Fibroblast of lung (primary cell): ENCODE data around the gene CMSS1. TPM values are rescaled to one million over a fixed set of nuclear protein-coding genes. Genes with fewer than 3 reads are reported as not detected.

Experiments used
- DNase-seq, 2 donors: peaks; one replicate each; pipeline versions ENCODE4 v3.0.0 to v3.0.0-alpha.2; 2010; ENCODE audit warnings: low read depth in 2 of 2
- H2AFZ ChIP-seq: 2 replicates; pipeline ENCODE4 v1.5.1; 2012; ENCODE audit warnings: low read length, control low read depth, inconsistent platforms
- H3K27ac ChIP-seq: 2 replicates; pipeline ENCODE4 v1.5.1; 2011; ENCODE audit warnings: low read length, control low read depth; ENCODE audit not compliant: insufficient read depth
- H3K27me3 ChIP-seq: 2 replicates; pipeline ENCODE4 v1.5.1; 2011; ENCODE audit warnings: mild to moderate bottlenecking, low read length; ENCODE audit not compliant: control insufficient read depth, insufficient read depth
- H3K36me3 ChIP-seq: 2 replicates; pipeline ENCODE4 v1.5.1; 2011; ENCODE audit warnings: low read length; ENCODE audit not compliant: control insufficient read depth, insufficient read depth
- H3K4me1 ChIP-seq: 2 replicates; pipeline ENCODE4 v1.5.1; 2011; ENCODE audit warnings: low read length; ENCODE audit not compliant: control insufficient read depth, insufficient read depth; ENCODE audit errors: extremely low read depth
- H3K4me2 ChIP-seq: 2 replicates; pipeline ENCODE4 v1.5.1; 2011; ENCODE audit warnings: low read length, control low read depth; ENCODE audit not compliant: insufficient read depth; ENCODE audit errors: extremely low read depth
- H3K4me3 ChIP-seq, 4 experiments: fragments of 200-600 bp in 1 of 4; sonication (generic) in 1 of 4; replicated peaks in 1 of 4; 2 replicates each; pipeline ENCODE4 v1.5.1; 2011 to 2016; ENCODE audit warnings: low read length in 4 of 4, low read depth in 3 of 4, mild to moderate bottlenecking in 3 of 4, control low read depth in 2 of 4, inconsistent platforms in 1 of 4, mixed read lengths in 1 of 4; ENCODE audit not compliant: insufficient read depth in 1 of 4; ENCODE audit errors: control extremely low read depth in 1 of 4
- H3K79me2 ChIP-seq: 2 replicates; pipeline ENCODE4 v1.5.1; 2012; ENCODE audit warnings: mild to moderate bottlenecking, low read length, inconsistent platforms; ENCODE audit not compliant: control insufficient read depth, insufficient read depth
- H3K9ac ChIP-seq: 2 replicates; pipeline ENCODE4 v1.5.1; 2011; ENCODE audit warnings: mild to moderate bottlenecking, low read length, control low read depth; ENCODE audit not compliant: insufficient read depth
- H3K9me3 ChIP-seq: 2 replicates; pipeline ENCODE4 v1.5.1; 2012; ENCODE audit warnings: low read depth, low read length; ENCODE audit not compliant: control insufficient read depth, insufficient read depth
- H4K20me1 ChIP-seq: 2 replicates; pipeline ENCODE4 v1.5.1; 2011; ENCODE audit warnings: low read length; ENCODE audit not compliant: control insufficient read depth, insufficient read depth; ENCODE audit errors: extremely low read depth
- CTCF ChIP-seq, 2 donors: IDR thresholded peaks in 1 of 2; conservative IDR thresholded peaks in 1 of 2; 1 replicate in 1 of 2; 2 replicates in 1 of 2; pipeline ENCODE4 v1.5.1; 2011 to 2012; ENCODE audit warnings: low read length in 2 of 2, control low read depth in 1 of 2, inconsistent platforms in 1 of 2, low read depth in 1 of 2, mild to moderate bottlenecking in 1 of 2
- EZH2 ChIP-seq: IDR thresholded peaks from 2 replicates; pipeline ENCODE4 v1.5.1; 2012; ENCODE audit warnings: low read length, control low read depth, mild to moderate bottlenecking; ENCODE audit errors: missing control alignments
- polyA plus RNA-seq, 2 donors: library from polyadenylated mRNA; depleted of rRNA in 1 of 2; stranded (reverse) in 1 of 2; unstranded in 1 of 2; fragments of >200 nt; gene quantifications; 2 replicates each; pipeline ENCODE4 v1.2.1, GENCODE V29; 2011 to 2012; ENCODE audit warnings: missing spikeins in 1 of 2
- total RNA-seq: library from RNA; depleted of rRNA; stranded (reverse); fragments of >200 nt; gene quantifications from 2 replicates; pipeline ENCODE4 v1.2.1, GENCODE V29; 2014

Gene CMSS1
- total and polyA plus RNA-seq, 2 donors (not counting 1 experiment from before 2014, with no cell fraction given) = 6.9 to 13.2 TPM

DNA sequence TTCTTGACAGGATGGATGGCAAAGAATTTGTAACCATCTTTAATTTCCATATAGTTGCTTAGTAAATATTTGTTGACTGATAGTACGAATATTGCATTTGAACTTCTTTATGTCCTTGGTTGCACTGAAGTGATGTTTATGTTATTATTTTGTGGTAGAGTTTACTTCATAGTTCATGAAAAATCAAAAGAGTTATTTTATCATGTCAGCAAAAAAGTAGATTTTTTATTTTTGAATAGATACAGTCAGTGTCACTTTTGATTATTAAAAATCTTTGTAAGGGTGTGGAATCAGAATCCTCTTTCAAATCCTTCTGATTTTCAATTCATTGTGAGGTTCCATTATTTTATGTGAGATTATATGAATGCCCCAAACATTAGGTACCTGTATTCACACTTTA is 261.7 kb downstream of the CMSS1 start:
- Histone ChIP-seq H3K79me2 (no peaks in the 10 kb centered on the region), H3K4me2 (no peak overlapping the region), H3K9ac (no peak overlapping the region), H4K20me1 (no peaks in the 10 kb centered on the region), H3K9me3 (no peaks in the 10 kb centered on the region), H3K4me3 (no peak overlapping the region), H2AFZ (no peak overlapping the region), H3K36me3 (no peaks in the 10 kb centered on the region), H3K27me3 (no peaks in the 10 kb centered on the region), H3K27ac (no peak overlapping the region), H3K4me1 (peaks cover 11% of the 10 kb centered on the region)
- TF ChIP-seq EZH2 (no peak), CTCF (conservative IDR thresholded peaks at IDR 0.05 in 1 of 2, IDR thresholded peaks at IDR 0.05 in 1 of 2; ENCODE audit: low read depth in 1 of 2, low read length in 2 of 2) (no peak)
- no peak for DNase-seq

DNA sequence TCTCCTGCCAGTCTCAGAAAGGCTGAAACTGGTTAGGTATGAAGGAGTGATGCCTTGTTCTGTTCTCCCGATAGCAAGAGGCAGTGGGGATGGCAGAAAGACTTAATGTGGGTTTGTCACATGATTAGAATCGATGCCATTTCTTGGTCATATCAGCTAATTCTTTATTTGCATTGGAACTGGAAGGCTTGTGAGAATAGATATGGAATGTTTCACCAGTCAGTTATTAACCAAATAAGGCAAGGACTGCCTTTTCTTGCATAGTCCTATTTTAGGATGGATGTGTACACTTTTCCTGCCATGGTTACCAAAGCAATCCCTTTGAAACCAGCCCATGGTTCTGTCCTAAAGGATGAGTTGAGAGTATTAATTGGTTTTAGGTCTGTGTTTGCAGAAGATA is 262.9 kb downstream of the CMSS1 start:
- H3K9me3 ChIP-seq = no peaks in the 10 kb centered on the region
- no peaks in the 10 kb centered on the region for H3K36me3 ChIP-seq
- H3K4me1 ChIP-seq = peaks cover 11% of the 10 kb centered on the region
- TF ChIP-seq CTCF (conservative IDR thresholded peaks at IDR 0.05 in 1 of 2, IDR thresholded peaks at IDR 0.05 in 1 of 2; ENCODE audit: low read depth in 1 of 2, low read length in 2 of 2) = no peak
- no peak for TF ChIP-seq EZH2
- H3K27ac ChIP-seq = no peak overlapping the region
- no peak overlapping the region for H3K4me3 ChIP-seq
- H3K4me2 ChIP-seq = no peak overlapping the region
- no peaks in the 10 kb centered on the region for H3K27me3 ChIP-seq
- no peaks in the 10 kb centered on the region for H4K20me1 ChIP-seq
- DNase-seq = peak in 1 of 2 donors; percentile 73
- no peak overlapping the region for H2AFZ ChIP-seq
- no peaks in the 10 kb centered on the region for H3K79me2 ChIP-seq
- H3K9ac ChIP-seq = no peak overlapping the region

GRCh38 chr3:100081311-100081710 is 263.6 kb downstream of the CMSS1 start:
- Histone ChIP-seq H3K27me3 (no peaks in the 10 kb centered on the region), H3K9ac (no peak overlapping the region), H3K79me2 (no peaks in the 10 kb centered on the region), H3K27ac (no peak overlapping the region), H3K4me2 (no peak overlapping the region), H3K36me3 (no peaks in the 10 kb centered on the region), H3K4me3 (no peak overlapping the region), H2AFZ (no peak overlapping the region), H3K4me1 (peaks cover 9% of the 10 kb centered on the region), H3K9me3 (no peaks in the 10 kb centered on the region), H4K20me1 (no peaks in the 10 kb centered on the region)
- TF ChIP-seq EZH2 = no peak
- no peak for TF ChIP-seq CTCF (conservative IDR thresholded peaks at IDR 0.05 in 1 of 2, IDR thresholded peaks at IDR 0.05 in 1 of 2; ENCODE audit: low read depth in 1 of 2, low read length in 2 of 2)
- no peak for DNase-seq
